Measurements from ENCODE around the gene ADD2.

Gene ADD2

GRCh38 chr2:70670202-70670601, 97.8 kb downstream of the ADD2 start:
- no peak for DNase-seq

GRCh38 chr2:70668911-70669310, 99.1 kb downstream of the ADD2 start:
- peak in 1 of 3 experiments; percentile 24 for DNase-seq

- DNase-seq = no peak
Measured at GRCh38 chr2:70668432-70668831, 99.6 kb downstream of the ADD2 start.

GRCh38 chr2:70664525-70664924, 103.5 kb downstream of the ADD2 start:
- no peak for DNase-seq

GRCh38 chr2:70663411-70663810, 104.6 kb downstream of the ADD2 start:
- DNase-seq = no peak

GRCh38 chr2:70659551-70659950, 108.4 kb downstream of the ADD2 start:
- no peak for DNase-seq

GRCh38 chr2:70658476-70658875, 109.5 kb downstream of the ADD2 start:
- DNase-seq = no peak

GRCh38 chr2:70657246-70657645, 110.8 kb downstream of the ADD2 start:
- peak in 2 of 3 experiments; percentile 27 to 70 for DNase-seq

GRCh38 chr2:70656421-70657010, 111.5 kb downstream of the ADD2 start:
- peak in 1 of 3 experiments; percentile 34 for DNase-seq

GRCh38 chr2:70655786-70656185, 112.2 kb downstream of the ADD2 start:
- DNase-seq = no peak

- DNase-seq = peak; percentile 24 to 61 (median 43)
Measured at GRCh38 chr2:70655211-70655610, 112.8 kb downstream of the ADD2 start.

- DNase-seq = no peak
Measured at GRCh38 chr2:70651727-70652126, 116.3 kb downstream of the ADD2 start.

- no peak for DNase-seq
Measured at GRCh38 chr2:70651014-70651413, 117.0 kb downstream of the ADD2 start.

- DNase-seq = no peak
Measured at GRCh38 chr2:70648961-70649360, 119.0 kb downstream of the ADD2 start.

- peak; percentile 63 to 88 (median 82) for DNase-seq
Measured at GRCh38 chr2:70647873-70648481, 120.0 kb downstream of the ADD2 start.

GRCh38 chr2:70646420-70646818, 121.6 kb downstream of the ADD2 start:
- no peak for DNase-seq

GRCh38 chr2:70645733-70646419, 122.1 kb downstream of the ADD2 start:
- DNase-seq = no peak

- peak in 2 of 3 experiments; percentile 16 to 29 for DNase-seq
Measured at GRCh38 chr2:70643715-70644114, 124.3 kb downstream of the ADD2 start.

GRCh38 chr2:70641263-70641784, 126.7 kb downstream of the ADD2 start:
- no peak for DNase-seq

- no peak for DNase-seq
Measured at GRCh38 chr2:70639841-70640436, 128.1 kb downstream of the ADD2 start.

GRCh38 chr2:70638561-70638960, 129.4 kb downstream of the ADD2 start:
- no peak for DNase-seq

- DNase-seq = no peak
Measured at GRCh38 chr2:70633508-70633907, 134.5 kb downstream of the ADD2 start.

GRCh38 chr2:70632966-70633365, 135.0 kb downstream of the ADD2 start:
- DNase-seq = no peak

- no peak for DNase-seq
Measured at GRCh38 chr2:70632388-70632787, 135.6 kb downstream of the ADD2 start.

Data from NCI-H1417 (cell line).